ENCODE results near the gene USH1C. TPM values are rescaled to one million over a fixed set of nuclear protein-coding genes. Genes with fewer than 3 reads are reported as not detected.

The USH1C gene
- total RNA-seq, 1 donor from 2014 or later, result not detected

DNA sequence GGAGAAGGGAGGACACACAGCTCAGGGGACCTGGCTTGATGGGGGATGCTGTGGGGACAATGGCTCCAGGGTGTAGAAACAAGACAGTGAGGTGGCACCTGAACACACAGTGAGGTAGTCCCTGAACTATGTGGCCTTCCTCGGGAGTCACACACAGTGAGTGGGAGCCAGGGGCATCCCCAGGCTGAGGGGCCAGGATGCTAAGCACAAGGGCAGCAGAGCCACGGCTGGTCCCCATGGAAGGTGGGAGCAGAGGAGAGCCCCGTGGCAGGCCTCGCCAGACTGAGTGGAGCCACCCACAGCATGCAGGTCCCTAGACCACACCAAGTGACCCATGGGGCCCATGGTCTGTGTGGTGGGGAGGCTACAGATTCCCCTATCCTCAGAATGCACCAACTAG lies 41.6 kb downstream of the USH1C start:
- intact Hi-C loops (cut with DNase I), result no loop called here
- no peaks in the 10 kb centered on the region for H3K9me3 ChIP-seq
- H3K27me3 ChIP-seq, result no peaks in the 10 kb centered on the region
- no peak for DNase-seq (ENCODE audit: low spot score in 2 of 2)
- H3K36me3 ChIP-seq, result no peaks in the 10 kb centered on the region
- TF ChIP-seq, protein P1, sequence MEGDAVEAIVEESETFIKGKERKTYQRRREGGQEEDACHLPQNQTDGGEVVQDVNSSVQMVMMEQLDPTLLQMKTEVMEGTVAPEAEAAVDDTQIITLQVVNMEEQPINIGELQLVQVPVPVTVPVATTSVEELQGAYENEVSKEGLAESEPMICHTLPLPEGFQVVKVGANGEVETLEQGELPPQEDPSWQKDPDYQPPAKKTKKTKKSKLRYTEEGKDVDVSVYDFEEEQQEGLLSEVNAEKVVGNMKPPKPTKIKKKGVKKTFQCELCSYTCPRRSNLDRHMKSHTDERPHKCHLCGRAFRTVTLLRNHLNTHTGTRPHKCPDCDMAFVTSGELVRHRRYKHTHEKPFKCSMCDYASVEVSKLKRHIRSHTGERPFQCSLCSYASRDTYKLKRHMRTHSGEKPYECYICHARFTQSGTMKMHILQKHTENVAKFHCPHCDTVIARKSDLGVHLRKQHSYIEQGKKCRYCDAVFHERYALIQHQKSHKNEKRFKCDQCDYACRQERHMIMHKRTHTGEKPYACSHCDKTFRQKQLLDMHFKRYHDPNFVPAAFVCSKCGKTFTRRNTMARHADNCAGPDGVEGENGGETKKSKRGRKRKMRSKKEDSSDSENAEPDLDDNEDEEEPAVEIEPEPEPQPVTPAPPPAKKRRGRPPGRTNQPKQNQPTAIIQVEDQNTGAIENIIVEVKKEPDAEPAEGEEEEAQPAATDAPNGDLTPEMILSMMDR (IDR thresholded peaks at IDR 0.05), result no peak
- no peaks in the 10 kb centered on the region for H3K4me1 ChIP-seq
- H3K4me3 ChIP-seq, result no peak overlapping the region
- H3K27ac ChIP-seq, result no peak overlapping the region

- H3K36me3 ChIP-seq, result no peaks in the 10 kb centered on the region
- no peaks in the 10 kb centered on the region for H3K9me3 ChIP-seq
- H3K27me3 ChIP-seq, result no peaks in the 10 kb centered on the region
- TF ChIP-seq, protein P1 (IDR thresholded peaks at IDR 0.05), result no peak
- no peaks in the 10 kb centered on the region for H3K4me1 ChIP-seq
- intact Hi-C loops (cut with DNase I), result no loop called here
- DNase-seq (ENCODE audit: low spot score in 2 of 2), result no peak
- H3K27ac ChIP-seq, result no peak overlapping the region
- no peak overlapping the region for H3K4me3 ChIP-seq
Measured at GRCh38 chr11:17500673-17501072, 43.5 kb downstream of the USH1C start.

GRCh38 chr11:17498475-17498874 lies 45.7 kb downstream of the USH1C start:
- Histone ChIP-seq H3K36me3 (no peaks in the 10 kb centered on the region), H3K4me3 (no peak overlapping the region), H3K4me1 (no peaks in the 10 kb centered on the region), H3K9me3 (no peaks in the 10 kb centered on the region), H3K27ac (no peak overlapping the region), H3K27me3 (no peaks in the 10 kb centered on the region)
- TF ChIP-seq, protein P1 (IDR thresholded peaks at IDR 0.05), result no peak
- intact Hi-C loops (cut with DNase I), result no loop called here
- DNase-seq (ENCODE audit: low spot score in 2 of 2), result no peak

GRCh38 chr11:17498058-17498457 lies 46.2 kb downstream of the USH1C start:
- no peak for DNase-seq (ENCODE audit: low spot score in 2 of 2)
- H3K9me3 ChIP-seq, result no peaks in the 10 kb centered on the region
- no peaks in the 10 kb centered on the region for H3K27me3 ChIP-seq
- H3K4me1 ChIP-seq, result no peaks in the 10 kb centered on the region
- intact Hi-C loops (cut with DNase I), result no loop called here
- H3K27ac ChIP-seq, result no peak overlapping the region
- TF ChIP-seq, protein P1 (IDR thresholded peaks at IDR 0.05), result no peak
- no peaks in the 10 kb centered on the region for H3K36me3 ChIP-seq
- H3K4me3 ChIP-seq, result no peak overlapping the region

DNA sequence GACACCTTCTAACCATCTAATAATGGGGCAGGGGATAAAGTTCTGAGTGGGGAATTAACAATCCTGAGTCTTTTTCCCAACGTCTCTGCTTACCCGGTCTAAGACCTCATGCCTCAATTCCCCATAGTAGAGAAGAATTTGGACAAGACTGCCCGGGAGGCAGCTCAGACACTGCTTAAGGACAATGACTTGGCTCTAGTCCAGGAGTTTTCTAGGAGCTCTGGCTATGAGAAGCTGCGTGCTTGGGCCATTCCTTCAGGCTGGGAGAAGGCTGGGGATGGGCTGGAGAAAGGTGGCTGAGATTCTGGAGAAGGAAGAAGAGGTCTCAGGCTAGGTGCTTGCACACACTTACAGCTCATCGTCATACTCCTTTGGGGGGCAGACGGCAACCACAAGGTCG lies 47.8 kb downstream of the USH1C start:
- Histone ChIP-seq H3K27me3 (no peaks in the 10 kb centered on the region), H3K9me3 (no peaks in the 10 kb centered on the region), H3K4me3 (no peak overlapping the region), H3K27ac (no peak overlapping the region), H3K36me3 (no peaks in the 10 kb centered on the region), H3K4me1 (no peaks in the 10 kb centered on the region)
- TF ChIP-seq, protein P1 (IDR thresholded peaks at IDR 0.05), result no peak
- no peak for DNase-seq (ENCODE audit: low spot score in 2 of 2)
- intact Hi-C loops (cut with DNase I), result no loop called here

DNA sequence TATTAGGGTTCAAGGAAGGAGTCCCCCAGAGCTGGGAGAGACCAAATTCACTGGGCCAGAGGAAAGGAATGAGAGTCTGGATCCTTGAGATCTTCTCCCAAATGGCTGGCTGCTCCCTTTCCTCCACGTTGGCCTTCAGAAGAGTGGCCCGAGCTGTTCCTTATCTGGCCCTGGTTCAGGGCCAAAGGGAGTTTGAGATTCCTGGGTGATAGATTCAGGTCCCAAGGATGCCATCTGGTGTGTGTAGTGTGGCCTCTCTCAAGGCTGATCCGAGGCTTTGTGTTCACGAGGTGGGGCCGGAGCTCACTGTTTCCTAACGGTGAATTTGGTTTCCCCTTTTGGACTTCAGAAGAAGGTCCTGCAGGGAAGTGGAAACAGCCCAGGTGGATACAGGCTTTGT lies 50.2 kb downstream of the USH1C start:
- Histone ChIP-seq H3K9me3 (no peaks in the 10 kb centered on the region), H3K4me3 (no peak overlapping the region), H3K36me3 (no peaks in the 10 kb centered on the region), H3K27me3 (no peaks in the 10 kb centered on the region), H3K27ac (no peak overlapping the region), H3K4me1 (no peaks in the 10 kb centered on the region)
- intact Hi-C loops (cut with DNase I), result no loop called here
- TF ChIP-seq, protein P1 (IDR thresholded peaks at IDR 0.05), result no peak
- no peak for DNase-seq (ENCODE audit: low spot score in 2 of 2)
